ENCODE results near the gene RHO.
"Not testable (repeated sequence)": the region's sequence is repeated elsewhere in the genome, so short reads cannot be mapped to it uniquely, and the experiment has no call there.

RHO gene

DNA sequence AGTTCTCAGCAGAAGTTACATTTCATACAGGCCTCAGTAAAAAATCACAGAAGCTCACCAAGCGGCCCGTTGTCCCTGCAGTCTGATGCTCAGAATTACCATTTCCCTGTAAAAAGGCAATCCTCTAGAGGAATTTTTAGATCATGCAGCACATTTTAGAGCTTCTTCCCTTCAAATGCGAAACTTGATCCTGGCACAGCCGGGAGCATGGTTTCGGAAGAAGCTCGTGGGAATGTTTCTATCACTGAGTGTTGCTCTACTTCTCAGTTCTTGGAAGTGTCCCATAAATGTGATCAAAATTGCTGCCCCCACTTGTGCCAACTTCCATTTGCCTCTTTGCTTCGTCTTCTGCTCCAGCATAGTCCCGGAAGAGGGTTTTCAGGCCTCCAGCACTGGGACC, 10.8 kb downstream of the RHO start:
- no peaks in the 10 kb centered on the region for H3K9me3 ChIP-seq (ENCODE audit: control insufficient read depth, low read length)
- H3K4me1 ChIP-seq (ENCODE audit: control insufficient read depth, insufficient read depth, low read length) = no peaks in the 10 kb centered on the region
- no peak overlapping the region for H3K4me3 ChIP-seq (ENCODE audit: insufficient read depth, low read depth, low read length)
- H3K27me3 ChIP-seq (ENCODE audit: control insufficient read depth, insufficient read depth, low read length, poor library complexity, severe bottlenecking) = no peaks in the 10 kb centered on the region
- H3K27ac ChIP-seq (ENCODE audit: insufficient read depth, low read depth, low read length, poor library complexity, severe bottlenecking) = no peak overlapping the region
- H3K36me3 ChIP-seq (ENCODE audit: control insufficient read depth, insufficient read depth, low read length) = no peaks in the 10 kb centered on the region
- 77% methylated on average over 8 of the region's 8 CpGs for WGBS, 2 experiments

DNA sequence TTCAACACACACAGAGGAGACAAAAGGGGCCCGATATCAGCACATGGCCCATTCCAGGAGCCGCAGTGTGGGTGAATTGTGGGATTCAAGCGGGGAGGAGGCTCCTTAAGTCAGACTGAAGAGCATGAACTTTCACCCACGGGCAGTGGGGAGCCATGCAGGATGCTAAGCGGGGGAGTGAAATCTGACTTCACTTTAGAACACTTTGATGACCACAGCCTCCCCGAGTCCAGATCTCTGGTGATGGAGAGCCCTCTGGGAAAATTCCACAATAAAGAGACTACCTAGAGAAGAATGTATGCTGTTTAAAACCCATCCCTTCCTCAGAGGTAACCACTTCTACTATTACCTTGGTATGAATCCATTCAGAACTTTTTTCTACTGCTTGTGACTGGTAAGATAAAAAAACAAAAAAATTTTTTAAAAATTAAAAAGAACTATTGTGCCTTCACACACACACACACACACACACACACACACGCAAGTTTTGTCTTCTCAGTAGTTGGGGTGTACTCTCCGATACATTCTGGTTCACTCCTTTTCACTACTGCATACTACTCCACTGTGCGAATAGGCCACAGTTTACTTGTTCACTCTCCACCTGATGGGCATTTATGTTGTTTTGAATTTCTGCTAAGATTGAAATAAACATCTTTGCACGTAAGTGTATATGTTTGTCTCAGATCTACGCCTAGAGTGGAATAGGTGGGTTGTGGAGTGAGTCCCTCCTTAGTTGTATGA, 12.5 kb downstream of the RHO start:
- 90 to 95% methylated on average over 11 of the region's 11 CpGs for WGBS, 2 experiments
- Histone ChIP-seq H3K36me3 (ENCODE audit: control insufficient read depth, insufficient read depth, low read length) (no peaks in the 10 kb centered on the region), H3K27me3 (ENCODE audit: control insufficient read depth, insufficient read depth, low read length, poor library complexity, severe bottlenecking) (no peaks in the 10 kb centered on the region), H3K27ac (ENCODE audit: insufficient read depth, low read depth, low read length, poor library complexity, severe bottlenecking) (no peak overlapping the region), H3K9me3 (ENCODE audit: control insufficient read depth, low read length) (no peaks in the 10 kb centered on the region), H3K4me3 (ENCODE audit: insufficient read depth, low read depth, low read length) (no peak overlapping the region), H3K4me1 (ENCODE audit: control insufficient read depth, insufficient read depth, low read length) (no peaks in the 10 kb centered on the region)

DNA sequence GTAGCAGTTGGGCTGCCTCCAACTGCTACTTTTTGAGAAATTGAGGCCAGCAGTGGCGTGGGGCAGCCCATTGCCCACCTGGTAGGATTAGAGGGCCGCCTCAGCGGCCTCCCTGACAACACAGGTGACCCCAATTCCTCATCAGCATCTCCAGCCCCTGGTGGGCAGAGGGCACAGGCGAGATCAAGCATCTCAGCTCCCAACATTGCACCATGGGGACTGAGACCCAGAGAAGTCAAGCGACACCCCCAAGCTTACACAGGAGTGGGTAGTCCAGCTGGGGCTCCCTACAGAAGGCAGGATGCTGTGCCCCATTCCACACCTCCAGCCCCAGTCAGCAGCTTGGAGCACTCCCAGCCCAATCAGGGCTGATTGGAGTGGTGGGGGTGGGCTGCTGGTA, 14.3 kb downstream of the RHO start:
- Histone ChIP-seq H3K27ac (ENCODE audit: insufficient read depth, low read depth, low read length, poor library complexity, severe bottlenecking) (no peak overlapping the region), H3K36me3 (ENCODE audit: control insufficient read depth, insufficient read depth, low read length) (no peaks in the 10 kb centered on the region), H3K4me1 (ENCODE audit: control insufficient read depth, insufficient read depth, low read length) (no peaks in the 10 kb centered on the region), H3K4me3 (ENCODE audit: insufficient read depth, low read depth, low read length) (no peak overlapping the region), H3K9me3 (ENCODE audit: control insufficient read depth, low read length) (no peaks in the 10 kb centered on the region), H3K27me3 (ENCODE audit: control insufficient read depth, insufficient read depth, low read length, poor library complexity, severe bottlenecking) (no peaks in the 10 kb centered on the region)
- WGBS, 2 experiments = 94 to 96% methylated on average over 5 of the region's 5 CpGs

DNA sequence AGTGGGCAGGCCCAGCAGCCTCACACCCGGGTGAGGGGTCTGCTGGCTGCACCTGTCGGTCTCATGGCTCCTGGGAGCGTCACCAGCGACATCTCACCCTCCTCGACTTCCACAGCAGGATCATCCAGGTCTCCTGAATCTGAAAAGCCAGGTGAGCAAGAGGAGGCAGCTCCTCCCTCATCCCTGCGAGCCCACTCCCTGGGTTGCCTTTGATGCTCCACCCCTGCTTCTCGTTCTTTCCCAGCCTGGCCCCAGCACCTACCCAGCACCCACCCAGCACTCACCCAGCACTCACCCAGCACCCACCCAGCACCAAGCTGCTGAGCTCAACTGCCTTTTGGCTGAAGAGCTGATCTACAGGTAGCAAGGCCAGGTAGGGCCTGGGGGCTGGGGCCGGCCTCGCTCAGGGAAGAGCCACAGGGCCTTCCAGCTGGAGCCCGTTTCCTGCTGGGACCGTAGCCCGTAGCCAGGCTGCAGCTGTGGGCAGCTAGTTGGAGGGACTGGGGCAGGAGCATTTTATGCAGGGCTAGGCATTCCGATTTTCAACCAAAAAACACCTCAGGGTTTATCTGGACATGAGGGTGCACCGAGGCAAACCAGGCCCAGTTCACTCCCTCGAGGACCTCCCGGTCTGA, 14.8 kb downstream of the RHO start, which contains the start of gene H1-8:
TSS of gene H1-8 (plus strand) at position 20 of the 635 bp plus-strand sequence. CDS start at position 64, 44 bp downstream.
- 82 to 83% methylated on average over 16 of the region's 16 CpGs for WGBS, 2 experiments

DNA sequence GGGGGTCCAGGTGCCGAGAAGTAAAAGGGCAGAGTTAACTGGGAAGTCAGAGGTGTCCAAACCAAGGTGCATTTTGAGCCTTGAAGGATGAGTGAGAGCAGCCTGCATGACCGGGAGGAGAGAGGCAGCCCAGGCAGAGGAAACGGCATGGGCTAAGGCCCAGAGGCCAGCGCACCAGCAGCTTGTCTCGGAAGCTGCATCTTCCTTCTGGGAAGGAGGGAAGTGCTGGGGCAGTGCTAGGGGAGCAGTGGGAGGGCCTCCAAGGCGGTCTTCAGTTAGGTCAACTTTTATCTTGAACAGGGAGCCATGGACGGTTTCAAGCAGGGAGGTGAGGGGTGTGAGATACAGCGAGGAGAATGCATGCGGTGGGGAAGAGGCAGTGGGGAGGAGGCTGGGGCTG, 15.6 kb downstream of the RHO start:
- Histone ChIP-seq H3K4me1 (ENCODE audit: control insufficient read depth, insufficient read depth, low read length) (no peaks in the 10 kb centered on the region), H3K36me3 (ENCODE audit: control insufficient read depth, insufficient read depth, low read length) (no peaks in the 10 kb centered on the region), H3K9me3 (ENCODE audit: control insufficient read depth, low read length) (no peaks in the 10 kb centered on the region), H3K27ac (ENCODE audit: insufficient read depth, low read depth, low read length, poor library complexity, severe bottlenecking) (no peak overlapping the region), H3K27me3 (ENCODE audit: control insufficient read depth, insufficient read depth, low read length, poor library complexity, severe bottlenecking) (no peaks in the 10 kb centered on the region), H3K4me3 (ENCODE audit: insufficient read depth, low read depth, low read length) (no peak overlapping the region)
- WGBS, 2 experiments = 87 to 89% methylated on average over 9 of the region's 9 CpGs

More for the DNA sequence above, 14.8 kb downstream of the RHO start, which contains the start of gene H1-8:
- Histone ChIP-seq H3K27me3 (ENCODE audit: control insufficient read depth, insufficient read depth, low read length, poor library complexity, severe bottlenecking) (no peaks in the 10 kb centered on the region), H3K4me3 (ENCODE audit: insufficient read depth, low read depth, low read length) (no peak within 1 kb of the TSS), H3K36me3 (ENCODE audit: control insufficient read depth, insufficient read depth, low read length) (no peaks in the 10 kb centered on the region), H3K9me3 (ENCODE audit: control insufficient read depth, low read length) (no peaks in the 10 kb centered on the region), H3K4me1 (ENCODE audit: control insufficient read depth, insufficient read depth, low read length) (no peaks in the 10 kb centered on the region), H3K27ac (ENCODE audit: insufficient read depth, low read depth, low read length, poor library complexity, severe bottlenecking) (no peak within 1 kb of the TSS)

DNA sequence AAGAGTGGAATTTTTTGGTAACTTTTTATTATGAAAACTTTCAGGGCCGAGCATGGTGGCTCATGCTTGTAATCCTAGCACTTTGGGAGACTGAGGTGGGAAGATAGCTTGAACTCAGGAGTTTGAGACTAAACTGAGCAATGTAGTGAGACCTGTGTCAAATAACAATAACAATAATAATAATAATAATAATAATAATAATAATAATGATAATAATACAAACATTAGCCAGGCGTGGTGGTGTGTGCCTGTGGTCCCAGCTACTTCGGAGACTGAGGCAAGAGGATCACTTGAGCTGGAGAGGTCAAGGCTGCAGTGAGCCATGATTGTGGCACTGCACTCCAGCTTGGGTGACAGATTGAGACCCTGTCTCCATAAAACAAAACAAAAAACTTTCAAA, 17.5 kb downstream of the RHO start:
- H3K36me3 ChIP-seq (ENCODE audit: control insufficient read depth, insufficient read depth, low read length); H3K4me1 ChIP-seq (ENCODE audit: control insufficient read depth, insufficient read depth, low read length); H3K27ac ChIP-seq (ENCODE audit: insufficient read depth, low read depth, low read length, poor library complexity, severe bottlenecking); H3K27me3 ChIP-seq (ENCODE audit: control insufficient read depth, insufficient read depth, low read length, poor library complexity, severe bottlenecking); H3K4me3 ChIP-seq (ENCODE audit: insufficient read depth, low read depth, low read length); H3K9me3 ChIP-seq (ENCODE audit: control insufficient read depth, low read length): not testable (repeated sequence)
- 94% methylated on average over 3 of the region's 3 CpGs for WGBS, 2 experiments

DNA sequence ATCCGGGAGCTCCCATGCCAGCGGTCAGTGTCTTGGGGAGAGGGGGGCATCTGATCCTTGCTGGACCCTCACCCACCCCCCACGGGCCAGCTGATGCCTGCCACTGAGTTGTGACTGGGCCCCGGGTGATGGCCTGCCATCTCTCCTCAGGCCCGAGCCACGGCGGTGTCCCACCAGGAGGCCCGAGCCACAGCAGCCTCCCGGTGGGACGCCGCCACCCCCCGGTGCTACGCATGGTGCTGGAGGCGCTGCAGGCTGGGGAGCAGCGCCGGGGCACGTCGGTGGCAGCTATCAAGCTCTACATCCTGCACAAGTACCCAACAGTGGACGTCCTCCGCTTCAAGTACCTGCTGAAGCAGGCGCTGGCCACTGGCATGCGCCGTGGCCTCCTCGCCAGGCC, 18.8 kb downstream of the RHO start:
- no peaks in the 10 kb centered on the region for H3K27me3 ChIP-seq (ENCODE audit: control insufficient read depth, insufficient read depth, low read length, poor library complexity, severe bottlenecking)
- H3K36me3 ChIP-seq (ENCODE audit: control insufficient read depth, insufficient read depth, low read length) = no peaks in the 10 kb centered on the region
- no peaks in the 10 kb centered on the region for H3K9me3 ChIP-seq (ENCODE audit: control insufficient read depth, low read length)
- WGBS, 2 experiments = 93 to 95% methylated on average over 24 of the region's 24 CpGs
- no peak overlapping the region for H3K27ac ChIP-seq (ENCODE audit: insufficient read depth, low read depth, low read length, poor library complexity, severe bottlenecking)
- H3K4me3 ChIP-seq (ENCODE audit: insufficient read depth, low read depth, low read length) = no peak overlapping the region
- no peaks in the 10 kb centered on the region for H3K4me1 ChIP-seq (ENCODE audit: control insufficient read depth, insufficient read depth, low read length)

DNA sequence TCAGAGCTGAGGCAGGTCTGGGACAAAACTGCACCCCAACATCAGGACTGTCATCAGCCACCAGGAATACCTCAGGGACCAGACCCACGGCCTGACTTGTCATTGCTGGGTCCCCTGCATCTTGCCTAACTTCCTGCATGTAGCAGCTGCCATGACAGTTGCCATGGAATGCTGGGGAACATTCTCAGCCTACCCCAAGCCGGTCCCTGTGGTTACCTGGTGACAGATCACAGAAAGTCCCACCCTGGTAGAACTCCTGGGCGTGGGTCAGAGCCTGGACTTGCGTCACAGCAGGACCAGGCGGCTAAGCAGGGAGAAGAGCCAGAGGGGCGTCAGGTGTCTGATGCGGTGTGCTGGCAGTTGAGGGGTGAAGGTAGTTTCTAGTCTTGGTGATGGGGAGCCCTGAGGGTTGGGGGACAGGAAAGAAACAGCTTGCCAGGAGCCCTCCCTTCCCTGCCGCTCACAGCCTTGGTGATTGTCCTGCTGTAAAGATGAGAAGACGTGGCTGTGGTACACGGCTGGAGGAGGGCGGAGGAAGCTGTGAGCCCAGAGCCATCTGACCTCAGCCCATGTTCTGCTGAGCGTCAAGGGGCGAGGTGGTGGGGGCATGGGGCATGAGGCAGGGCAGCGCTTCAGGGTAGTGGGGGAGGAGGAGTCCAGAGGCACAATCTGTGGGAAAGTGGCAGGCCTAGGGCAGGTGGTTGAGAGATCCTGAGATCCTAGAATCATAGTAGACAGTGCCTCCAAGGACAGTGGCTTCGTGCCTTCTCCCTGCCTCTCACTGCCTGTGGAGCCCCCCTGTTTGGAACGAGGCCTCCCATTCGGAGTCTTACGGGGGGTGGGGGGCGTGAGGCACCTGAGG, 19.9 kb downstream of the RHO start:
- Histone ChIP-seq H3K27me3 (ENCODE audit: control insufficient read depth, insufficient read depth, low read length, poor library complexity, severe bottlenecking) (no peaks in the 10 kb centered on the region), H3K4me1 (ENCODE audit: control insufficient read depth, insufficient read depth, low read length) (peaks cover 9% of the 10 kb centered on the region), H3K9me3 (ENCODE audit: control insufficient read depth, low read length) (no peaks in the 10 kb centered on the region), H3K36me3 (ENCODE audit: control insufficient read depth, insufficient read depth, low read length) (no peaks in the 10 kb centered on the region), H3K4me3 (ENCODE audit: insufficient read depth, low read depth, low read length) (no peak overlapping the region), H3K27ac (ENCODE audit: insufficient read depth, low read depth, low read length, poor library complexity, severe bottlenecking) (no peak overlapping the region)
- 92% methylated on average over 19 of the region's 19 CpGs for WGBS, 2 experiments

DNA sequence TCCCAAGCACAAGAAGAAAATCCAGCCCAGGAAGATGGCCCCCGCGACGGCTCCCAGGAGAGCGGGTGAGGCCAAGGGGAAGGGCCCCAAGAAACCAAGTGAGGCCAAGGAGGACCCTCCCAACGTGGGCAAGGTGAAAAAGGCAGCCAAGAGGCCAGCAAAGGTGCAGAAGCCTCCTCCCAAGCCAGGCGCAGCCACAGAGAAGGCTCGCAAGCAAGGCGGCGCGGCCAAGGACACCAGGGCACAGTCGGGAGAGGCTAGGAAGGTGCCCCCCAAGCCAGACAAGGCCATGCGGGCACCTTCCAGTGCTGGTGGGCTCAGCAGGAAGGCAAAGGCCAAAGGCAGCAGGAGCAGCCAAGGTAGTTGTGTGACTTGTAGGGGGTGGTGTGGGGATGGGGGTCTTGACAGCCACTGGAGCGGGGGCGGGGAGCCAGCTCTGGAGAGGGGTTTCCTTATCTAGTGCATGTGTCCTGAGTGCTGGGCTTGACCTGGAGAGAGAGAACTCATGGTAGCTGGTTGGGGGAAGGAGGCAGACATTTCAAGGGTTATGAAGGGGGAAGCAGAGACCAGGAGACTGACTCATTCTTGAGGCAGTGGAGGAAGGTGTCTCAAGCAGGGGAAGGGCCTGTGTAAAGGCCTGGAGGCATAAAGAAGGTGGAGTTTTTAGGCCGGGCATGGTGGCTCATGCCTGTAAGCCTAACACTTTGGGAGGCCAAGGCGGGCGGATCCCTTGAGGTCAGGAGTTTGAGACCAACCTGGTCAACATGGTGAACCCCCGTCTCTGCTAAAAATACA, 20.8 kb downstream of the RHO start:
- Histone ChIP-seq H3K4me1 (ENCODE audit: control insufficient read depth, insufficient read depth, low read length) (peaks cover 10% of the 10 kb centered on the region), H3K4me3 (ENCODE audit: insufficient read depth, low read depth, low read length) (no peak overlapping the region), H3K27me3 (ENCODE audit: control insufficient read depth, insufficient read depth, low read length, poor library complexity, severe bottlenecking) (no peaks in the 10 kb centered on the region), H3K36me3 (ENCODE audit: control insufficient read depth, insufficient read depth, low read length) (no peaks in the 10 kb centered on the region), H3K27ac (ENCODE audit: insufficient read depth, low read depth, low read length, poor library complexity, severe bottlenecking) (no peak overlapping the region), H3K9me3 (ENCODE audit: control insufficient read depth, low read length) (no peaks in the 10 kb centered on the region)
- 92% methylated on average over 18 of the region's 18 CpGs for WGBS, 2 experiments
